DOHH2 (cell line): Measurements from ENCODE around the gene ERRFI1.

Experiments
- CTCF ChIP-seq: fragments of 200-600 bp; sonication (generic); IDR thresholded peaks from one replicate; pipeline ENCODE4 v1.5.1; 2014; ENCODE audit warnings: antibody characterized with exemption, mild to moderate bottlenecking, low read depth, low read length; ENCODE audit not compliant: poor library complexity, severe bottlenecking
- EZH2phosphoT487 ChIP-seq: fragments of 200-600 bp; sonication (generic); IDR thresholded peaks from 2 replicates; pipeline ENCODE4 v1.6.1; 2017; ENCODE audit warnings: borderline replicate concordance, mild to moderate bottlenecking, antibody characterized with exemption, low read length, moderate library complexity, mixed read lengths

GRCh38 chr1:8021676-8022266 lies 4.3 kb downstream of the ERRFI1 start:
- TF ChIP-seq CTCF (no peak), EZH2phosphoT487 (no peak)
